CD8-positive, alpha-beta memory T cell (primary cell): ENCODE data around the gene SLC41A3. TPM values are rescaled to one million over a fixed set of nuclear protein-coding genes. Genes with fewer than 3 reads are reported as not detected.
A peak's percentile ranks its signal among the peaks of the same experiment; 100 is the strongest.

Experiments used
- CTCF ChIA-PET: fragments of 350-600 bp; sonication (Branson Sonifier 250); formaldehyde crosslinking; loops from one replicate; lab custom pipeline; 2021; ENCODE audit warnings: antibody characterized with exemption; lab: Charles Lee
- POLR2A ChIA-PET: fragments of 350-600 bp; sonication (Branson Sonifier 250); formaldehyde crosslinking; loops from one replicate; lab custom pipeline; 2021; ENCODE audit warnings: antibody characterized with exemption; lab: Charles Lee
- DNase-seq, 5 donors: peaks; one replicate each; pipeline versions ENCODE4 v3.0.0 to v3.0.0-alpha.2; 2020 to 2022; ENCODE audit warnings: mixed read lengths in 1 of 5
- H3K27ac ChIP-seq: one replicate; pipeline ENCODE4 v1.7.0; 2013; ENCODE audit warnings: low read depth, mild to moderate bottlenecking, low read length, moderate library complexity
- H3K27me3 ChIP-seq: 2 replicates; pipeline ENCODE4 v1.7.0; 2013; ENCODE audit warnings: low read length, mild to moderate bottlenecking; ENCODE audit not compliant: insufficient read depth, poor library complexity, severe bottlenecking
- H3K36me3 ChIP-seq: 2 replicates; pipeline ENCODE4 v1.7.0; 2013; ENCODE audit warnings: mild to moderate bottlenecking, low read length, moderate library complexity; ENCODE audit not compliant: insufficient read depth
- H3K4me1 ChIP-seq: 2 replicates; pipeline ENCODE4 v1.7.0; 2013; ENCODE audit warnings: mild to moderate bottlenecking, low read length, moderate library complexity; ENCODE audit not compliant: insufficient read depth
- H3K4me3 ChIP-seq: 2 replicates; pipeline ENCODE4 v1.7.0; 2013; ENCODE audit warnings: mild to moderate bottlenecking, low read length
- H3K9me3 ChIP-seq: 2 replicates; pipeline ENCODE4 v1.7.0; 2013; ENCODE audit warnings: mild to moderate bottlenecking, low read length
- H3K27ac Mint-ChIP-seq, 8 donors: one replicate each; pipeline ENCODE4 v1.8.0; 2020 to 2021; ENCODE audit warnings: mixed read lengths in 8 of 8, mild to moderate bottlenecking in 6 of 8, inconsistent platforms in 3 of 8, moderate library complexity in 3 of 8
- H3K27me3 Mint-ChIP-seq, 2 donors: one replicate each; pipeline ENCODE4 v1.8.0; 2020 to 2021; ENCODE audit warnings: mixed read lengths in 2 of 2, mild to moderate bottlenecking in 1 of 2, moderate library complexity in 1 of 2
- H3K36me3 Mint-ChIP-seq, 3 donors: one replicate each; pipeline ENCODE4 v1.8.0; 2020 to 2021; ENCODE audit warnings: mixed read lengths in 3 of 3, inconsistent platforms in 1 of 3, mild to moderate bottlenecking in 1 of 3
- H3K4me1 Mint-ChIP-seq, 3 donors: one replicate each; pipeline ENCODE4 v1.8.0; 2020 to 2021; ENCODE audit warnings: mixed read lengths in 3 of 3, inconsistent platforms in 1 of 3, mild to moderate bottlenecking in 1 of 3
- H3K4me3 Mint-ChIP-seq, 7 donors: one replicate each; pipeline ENCODE4 v1.8.0; 2020 to 2021; ENCODE audit warnings: mixed read lengths in 7 of 7, mild to moderate bottlenecking in 6 of 7, moderate library complexity in 4 of 7, inconsistent platforms in 2 of 7
- H3K9me3 Mint-ChIP-seq, 5 donors: one replicate each; pipeline ENCODE4 v1.8.0; 2020 to 2022; ENCODE audit warnings: mixed read lengths in 5 of 5, mild to moderate bottlenecking in 3 of 5, moderate library complexity in 2 of 5, inconsistent platforms in 1 of 5
- polyA plus RNA-seq: library from polyadenylated mRNA; unstranded; fragments of 300-500 nt; fragmentation: Illumina TruSeq; gene quantifications from one replicate; pipeline ENCODE4 v1.2.3, GENCODE V29; 2021
- total RNA-seq, 2 experiments: library from RNA; stranded (reverse); gene quantifications; one replicate each; pipeline ENCODE4 v1.2.3, GENCODE V29; 2021

The SLC41A3 gene
- total and polyA plus RNA-seq, 3 experiments from 2014 or later = 25.8 to 28.0 (median 25.8) TPM

DNA sequence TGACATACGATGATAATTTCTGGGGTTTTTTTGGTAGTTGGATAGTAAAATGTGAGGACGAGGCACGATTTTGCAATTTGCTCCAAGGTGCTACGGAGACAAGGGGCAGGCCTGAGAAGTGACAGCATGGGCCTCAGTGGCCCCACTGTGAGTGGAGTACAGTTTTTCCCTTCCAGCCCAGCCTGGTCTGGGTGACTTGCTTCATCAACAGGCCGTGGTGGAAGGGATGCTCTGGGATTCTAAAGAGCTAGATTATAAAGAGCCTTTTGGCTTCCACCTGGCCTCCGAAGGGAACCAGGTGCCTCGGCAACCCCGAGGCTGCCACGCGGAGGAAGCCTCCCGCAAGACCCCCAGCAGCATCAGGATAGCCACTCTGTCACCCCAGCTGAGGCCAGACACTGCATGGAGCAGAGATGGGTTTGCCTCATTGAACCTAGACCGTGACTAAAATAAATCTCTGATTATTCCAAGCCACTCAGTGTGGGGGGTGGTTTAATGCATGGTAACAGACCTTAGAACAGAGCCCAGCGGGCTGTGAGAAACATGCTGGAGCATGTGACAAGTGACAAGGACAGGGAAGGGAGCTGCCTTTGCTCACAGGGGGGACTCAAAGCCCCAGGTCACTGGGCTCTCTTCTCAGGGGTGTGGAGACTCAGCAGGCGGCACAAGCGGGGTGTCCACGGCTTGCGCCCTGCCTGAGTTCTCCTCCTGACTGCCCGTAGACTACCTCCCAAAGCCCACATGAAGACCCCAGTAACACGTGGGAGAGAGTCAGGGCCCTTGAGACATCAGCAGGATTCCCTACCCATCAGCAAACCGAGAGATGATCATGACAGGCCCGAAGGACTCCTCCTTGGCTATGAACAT is 22.6 kb upstream of the SLC41A3 start:
- no peak overlapping the region for H3K27ac Mint-ChIP-seq
- no peak overlapping the region for H3K4me3 ChIP-seq
- POLR2A ChIA-PET = no interaction called here
- DNase-seq = no peak
- no peak overlapping the region for H3K27ac ChIP-seq
- no peaks in the 10 kb centered on the region for H3K36me3 ChIP-seq
- no peaks in the 10 kb centered on the region for H3K9me3 ChIP-seq
- H3K4me1 Mint-ChIP-seq = no peaks in the 10 kb centered on the region
- no peaks in the 10 kb centered on the region for H3K36me3 Mint-ChIP-seq
- H3K4me1 ChIP-seq = no peaks in the 10 kb centered on the region
- CTCF ChIA-PET = no interaction called here
- H3K27me3 ChIP-seq = no peaks in the 10 kb centered on the region
- peaks cover 1 to 3% of the 10 kb centered on the region in 2 donors for H3K27me3 Mint-ChIP-seq
- H3K4me3 Mint-ChIP-seq = no peak overlapping the region
- no peaks in the 10 kb centered on the region for H3K9me3 Mint-ChIP-seq

- H3K4me3 Mint-ChIP-seq = no peak overlapping the region
Observed at GRCh38 chr3:126105691-126106187, 21.8 kb upstream of the SLC41A3 start.

GRCh38 chr3:126104742-126105605 is 21.1 kb upstream of the SLC41A3 start:
- Histone ChIP-seq H3K36me3 (no peaks in the 10 kb centered on the region), H3K27me3 (no peaks in the 10 kb centered on the region), H3K27ac (no peak overlapping the region), H3K4me1 (no peaks in the 10 kb centered on the region), H3K4me3 (no peak overlapping the region), H3K9me3 (no peaks in the 10 kb centered on the region)
- no peak overlapping the region for H3K4me3 Mint-ChIP-seq
- H3K27ac Mint-ChIP-seq = no peak overlapping the region
- CTCF ChIA-PET = no interaction called here
- no peaks in the 10 kb centered on the region for H3K4me1 Mint-ChIP-seq
- H3K27me3 Mint-ChIP-seq = peaks cover 1 to 3% of the 10 kb centered on the region in 2 donors
- POLR2A ChIA-PET = no interaction called here
- peak in 1 of 5 donors; percentile 37 for DNase-seq
- H3K36me3 Mint-ChIP-seq = peaks cover 0 to 3% (median 0%) of the 10 kb centered on the region in 3 donors
- H3K9me3 Mint-ChIP-seq = peaks cover 0 to 3% (median 0%) of the 10 kb centered on the region in 5 donors

More at GRCh38 chr3:126105691-126106187, 21.8 kb upstream of the SLC41A3 start:
- no peaks in the 10 kb centered on the region for H3K4me1 Mint-ChIP-seq
- no peaks in the 10 kb centered on the region for H3K9me3 Mint-ChIP-seq
- H3K27ac ChIP-seq = no peak overlapping the region
- CTCF ChIA-PET = no interaction called here
- no peak overlapping the region for H3K4me3 ChIP-seq
- H3K9me3 ChIP-seq = no peaks in the 10 kb centered on the region
- no peaks in the 10 kb centered on the region for H3K36me3 ChIP-seq
- H3K27ac Mint-ChIP-seq = no peak overlapping the region
- no peak for DNase-seq
- H3K36me3 Mint-ChIP-seq = no peaks in the 10 kb centered on the region
- no peaks in the 10 kb centered on the region for H3K27me3 ChIP-seq
- H3K4me1 ChIP-seq = no peaks in the 10 kb centered on the region
- peaks cover 1 to 3% of the 10 kb centered on the region in 2 donors for H3K27me3 Mint-ChIP-seq
- POLR2A ChIA-PET = no interaction called here

DNA sequence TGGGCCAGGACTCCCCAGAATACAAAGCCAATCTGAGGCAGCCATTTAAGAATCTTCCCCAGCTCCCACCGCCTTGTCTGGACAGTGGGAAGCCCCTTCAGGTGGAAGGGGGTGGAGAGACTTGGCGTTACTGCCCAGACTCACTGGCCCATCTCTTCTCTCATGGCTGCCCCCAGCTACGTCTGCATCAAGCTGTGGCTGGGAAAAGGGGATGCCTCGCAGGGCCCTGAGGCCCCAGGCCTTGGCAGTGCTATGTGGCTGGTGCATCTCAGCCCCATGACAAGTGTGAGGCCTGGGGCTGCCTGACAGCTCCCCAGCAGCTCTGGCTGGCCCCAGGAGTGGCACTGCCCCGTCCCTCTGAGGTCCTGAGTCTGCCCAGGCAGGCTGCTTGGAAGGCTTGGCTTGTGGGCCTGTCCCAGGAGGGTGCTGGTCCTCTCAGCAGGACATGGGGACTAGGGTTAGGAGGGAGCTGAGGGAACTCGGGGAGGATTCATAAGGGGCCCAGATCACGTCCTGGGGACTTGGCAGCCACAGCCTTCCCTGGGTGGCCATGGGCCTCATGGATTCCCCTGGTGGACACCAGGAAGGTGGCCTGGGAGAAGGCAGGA is 20.2 kb upstream of the SLC41A3 start:
- ChIA-PET POLR2A (no interaction called here), CTCF (interaction anchor here (1.2 kb wide), 1 partner anchor 10 kb away, joined by 3 read pairs; no protein-coding TSS in a partner anchor)
- peak in 1 of 5 donors; percentile 28 for DNase-seq

GRCh38 chr3:126103121-126104027 is 19.4 kb upstream of the SLC41A3 start:
- Histone ChIP-seq H3K4me3 (no peak overlapping the region), H3K27me3 (no peaks in the 10 kb centered on the region), H3K27ac (no peak overlapping the region), H3K36me3 (no peaks in the 10 kb centered on the region), H3K9me3 (no peaks in the 10 kb centered on the region), H3K4me1 (no peaks in the 10 kb centered on the region)
- POLR2A ChIA-PET = no interaction called here
- no peak for DNase-seq
- peaks cover 0 to 3% (median 0%) of the 10 kb centered on the region in 5 donors for H3K9me3 Mint-ChIP-seq
- CTCF ChIA-PET = interaction anchor here (1.2 to 1.4 kb wide), 3 partner anchors 11 to 19 kb away, joined by 3 read pairs; no protein-coding TSS in a partner anchor
- H3K36me3 Mint-ChIP-seq = peaks cover 0 to 3% (median 0%) of the 10 kb centered on the region in 3 donors
- peaks cover 3% of the 10 kb centered on the region in 2 donors for H3K27me3 Mint-ChIP-seq
- H3K4me1 Mint-ChIP-seq = no peaks in the 10 kb centered on the region
- H3K4me3 Mint-ChIP-seq = no peak overlapping the region
- H3K27ac Mint-ChIP-seq = no peak overlapping the region

More for the DNA sequence above, 20.2 kb upstream of the SLC41A3 start:
- H3K9me3 ChIP-seq = no peaks in the 10 kb centered on the region
- peaks cover 0 to 3% (median 0%) of the 10 kb centered on the region in 3 donors for H3K36me3 Mint-ChIP-seq
- no peak overlapping the region for H3K4me3 Mint-ChIP-seq
- no peaks in the 10 kb centered on the region for H3K36me3 ChIP-seq
- H3K27me3 ChIP-seq = no peaks in the 10 kb centered on the region
- H3K27me3 Mint-ChIP-seq = peaks cover 3% of the 10 kb centered on the region in 2 donors
- H3K27ac ChIP-seq = no peak overlapping the region
- no peak overlapping the region for H3K4me3 ChIP-seq
- H3K27ac Mint-ChIP-seq = no peak overlapping the region
- H3K4me1 ChIP-seq = no peaks in the 10 kb centered on the region
- peaks cover 0 to 3% (median 0%) of the 10 kb centered on the region in 5 donors for H3K9me3 Mint-ChIP-seq
- no peaks in the 10 kb centered on the region for H3K4me1 Mint-ChIP-seq

- H3K27ac ChIP-seq = no peak overlapping the region
- no peaks in the 10 kb centered on the region for H3K9me3 ChIP-seq
- ChIA-PET POLR2A (no interaction called here), CTCF (interaction anchor here (1.2 to 1.4 kb wide), 2 partner anchors 13 to 18 kb away, joined by 3 read pairs; no protein-coding TSS in a partner anchor)
- no peaks in the 10 kb centered on the region for H3K27me3 ChIP-seq
- Mint-ChIP-seq H3K27ac (no peak overlapping the region), H3K4me3 (no peak overlapping the region), H3K9me3 (peaks cover 0 to 7% (median under 1%) of the 10 kb centered on the region in 5 donors), H3K36me3 (peaks cover 0 to 3% (median 0%) of the 10 kb centered on the region in 3 donors), H3K4me1 (no peaks in the 10 kb centered on the region), H3K27me3 (peaks cover 3% of the 10 kb centered on the region in 2 donors)
- no peaks in the 10 kb centered on the region for H3K36me3 ChIP-seq
- H3K4me1 ChIP-seq = no peaks in the 10 kb centered on the region
- DNase-seq = no peak
- no peak overlapping the region for H3K4me3 ChIP-seq
Observed at GRCh38 chr3:126102530-126102951, 18.6 kb upstream of the SLC41A3 start.

GRCh38 chr3:126102011-126102410 is 18.1 kb upstream of the SLC41A3 start:
- Histone ChIP-seq H3K9me3 (no peaks in the 10 kb centered on the region), H3K27ac (no peak overlapping the region), H3K4me3 (no peak overlapping the region), H3K36me3 (no peaks in the 10 kb centered on the region), H3K4me1 (no peaks in the 10 kb centered on the region), H3K27me3 (no peaks in the 10 kb centered on the region)
- Mint-ChIP-seq H3K4me3 (no peak overlapping the region), H3K9me3 (peaks cover 3 to 11% (median 6%) of the 10 kb centered on the region in 5 donors), H3K27me3 (peaks cover 3% of the 10 kb centered on the region in 2 donors), H3K27ac (no peak overlapping the region), H3K36me3 (peaks cover 0 to 3% (median 0%) of the 10 kb centered on the region in 3 donors), H3K4me1 (no peaks in the 10 kb centered on the region)
- POLR2A ChIA-PET = no interaction called here
- peak in 1 of 5 donors; percentile 34 for DNase-seq
- CTCF ChIA-PET = interaction anchor here (1.2 to 1.4 kb wide), 2 partner anchors 14 to 18 kb away, joined by 3 read pairs; no protein-coding TSS in a partner anchor
